HG03066 (cell line): ENCODE results near the gene PLPP3.
"Not testable (repeated sequence)": the region's sequence is repeated elsewhere in the genome, so short reads cannot be mapped to it uniquely, and the experiment has no call there.

Source experiments
- ATAC-seq: cut with Tn5 transposase; IDR thresholded peaks from one replicate; pipeline ENCODE4 v1.9.1; 2021; ENCODE audit warnings: low read depth; ENCODE audit not compliant: unreplicated experiment

Gene PLPP3

DNA sequence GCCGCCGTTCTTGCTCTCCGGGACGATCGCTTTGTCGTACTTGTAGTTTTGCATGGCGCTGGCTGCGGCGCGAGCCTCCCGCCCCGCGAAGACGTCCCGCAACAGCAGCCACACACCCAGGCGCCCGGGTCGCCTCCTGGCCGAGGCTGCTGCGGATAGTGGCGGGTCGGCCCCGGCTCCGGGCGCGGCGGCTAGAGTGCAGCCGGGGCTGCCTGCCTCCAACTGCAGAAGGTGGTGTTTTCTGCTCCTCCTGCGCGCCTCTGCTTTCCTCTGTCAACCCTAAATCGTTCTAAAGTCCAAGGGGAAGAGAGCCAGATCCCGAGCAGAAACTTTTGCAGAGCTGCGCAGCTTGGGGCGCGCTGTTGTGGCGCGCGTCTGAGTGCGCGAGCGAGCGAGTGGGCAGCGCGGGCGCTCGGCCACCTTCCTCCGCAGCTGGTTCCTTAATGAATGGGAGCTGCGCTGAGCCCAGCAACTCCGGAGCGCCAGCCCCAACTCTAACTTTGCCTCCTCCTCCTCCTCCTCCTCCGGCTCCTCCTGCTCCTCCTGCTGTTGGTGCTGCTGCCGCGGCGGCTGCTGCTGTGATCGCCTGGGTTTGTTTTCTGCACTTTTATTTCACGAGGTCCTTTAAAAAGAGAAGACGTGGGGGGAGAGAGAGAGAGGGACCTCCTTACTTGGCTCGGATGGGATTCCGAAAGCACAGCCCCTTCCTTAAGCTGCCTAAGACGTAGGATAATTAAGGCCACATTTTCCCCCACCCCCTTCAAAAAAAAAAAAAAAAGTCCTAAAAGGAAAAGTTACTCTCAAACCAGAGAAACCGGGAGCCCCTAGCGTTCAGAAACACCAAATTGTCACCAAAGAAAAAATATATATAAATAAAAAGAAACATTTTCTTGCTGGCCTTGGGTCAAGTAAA lies at the start of gene PLPP3:
Gene PLPP3 (minus strand): TSS at position 601 of the 913 bp plus-strand sequence. CDS start 547 bp downstream, at position 54.
- no peak for ATAC-seq

DNA sequence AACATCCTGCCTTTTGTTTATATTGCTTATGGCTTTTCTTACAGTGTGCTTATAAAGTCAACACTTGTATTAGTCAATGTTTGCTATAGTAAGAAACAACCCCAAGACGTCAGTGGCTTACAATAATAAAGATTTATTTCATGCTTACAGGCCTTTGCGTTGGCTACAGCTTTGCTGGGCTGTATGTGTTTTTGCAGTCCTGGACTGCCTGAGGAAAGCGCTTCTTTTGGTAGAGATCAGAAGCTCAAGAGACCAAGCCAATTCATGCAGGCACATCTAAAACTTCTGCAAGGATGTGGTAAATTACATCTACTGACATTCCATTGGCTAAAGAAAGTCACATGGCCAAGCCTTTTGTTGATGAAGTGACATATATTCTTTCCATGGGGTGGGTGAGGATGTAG lies 48.3 kb upstream of the PLPP3 start:
- no peak for ATAC-seq

DNA sequence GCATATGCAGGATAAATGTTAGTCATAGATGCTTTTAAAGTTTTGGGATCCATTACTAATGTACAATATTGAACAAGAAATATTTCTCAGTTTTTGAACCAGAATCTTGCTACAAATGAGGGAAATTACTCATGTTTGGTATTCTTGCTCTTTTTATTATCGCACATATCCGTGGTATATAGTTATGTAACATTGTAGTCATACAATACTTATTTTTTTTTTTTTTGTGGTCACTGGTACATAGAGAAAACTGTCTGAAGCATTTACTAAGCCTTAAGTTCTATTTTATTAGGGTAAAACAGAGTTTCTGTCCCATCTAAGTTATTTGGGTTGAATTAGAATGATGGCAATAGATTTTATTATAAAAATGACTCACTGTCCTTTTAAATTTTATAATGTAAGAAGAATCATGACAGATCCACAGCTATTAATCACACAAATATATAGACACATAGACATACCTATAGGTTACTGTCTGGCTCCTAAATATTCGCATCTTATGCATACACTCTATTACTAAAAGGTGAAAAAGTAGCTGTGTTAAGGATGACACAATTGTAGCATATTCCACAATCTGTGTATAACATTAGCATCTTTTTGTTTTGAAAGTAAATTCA lies 47.8 kb upstream of the PLPP3 start:
- ATAC-seq = no peak

DNA sequence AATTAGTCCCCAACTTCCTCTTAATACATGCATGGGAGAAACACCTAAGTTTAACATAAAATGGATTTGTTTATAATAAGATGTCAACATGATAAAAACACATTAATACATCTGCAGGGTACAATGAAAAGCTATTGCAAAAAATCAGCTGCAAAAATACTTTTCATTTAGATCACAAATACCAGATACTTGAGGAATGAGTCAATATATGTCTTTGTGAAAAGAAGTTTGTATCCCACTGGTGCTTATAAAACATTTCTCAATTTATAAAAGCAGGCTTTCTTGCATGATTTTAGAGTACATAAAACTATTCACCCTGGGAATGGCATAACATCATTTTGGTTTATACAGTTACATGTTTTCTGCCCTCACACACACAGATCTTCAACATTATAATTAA lies 47.2 kb upstream of the PLPP3 start:
- no peak for ATAC-seq

DNA sequence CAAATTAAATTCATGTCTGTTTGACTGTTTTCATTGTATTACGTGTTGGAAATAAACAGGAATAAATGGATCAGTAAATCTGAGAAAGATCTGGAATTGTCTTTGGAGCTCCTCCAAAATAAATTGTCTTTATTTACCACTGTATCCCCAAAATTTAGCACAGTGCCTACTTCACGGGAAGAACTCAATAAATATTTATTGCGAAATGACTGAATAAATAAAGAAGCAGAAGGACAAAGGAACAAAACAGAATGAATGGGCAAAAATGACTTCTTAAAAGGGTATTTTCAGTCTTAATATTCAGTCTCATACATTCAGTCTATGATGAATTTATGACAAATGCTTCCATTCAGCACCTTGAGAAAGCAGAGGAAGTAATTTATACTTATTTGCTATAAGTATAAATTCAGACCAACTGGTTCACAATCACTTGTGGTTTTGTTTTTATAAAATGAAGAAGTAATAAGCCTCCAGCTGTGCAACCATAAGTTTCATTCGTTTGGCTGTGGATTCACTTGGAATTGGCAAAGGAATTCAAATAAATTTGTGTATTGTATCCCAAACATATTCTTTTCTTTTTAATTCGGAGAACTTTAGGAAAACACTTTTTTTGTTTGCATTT lies 46.6 kb upstream of the PLPP3 start:
- ATAC-seq = no peak

DNA sequence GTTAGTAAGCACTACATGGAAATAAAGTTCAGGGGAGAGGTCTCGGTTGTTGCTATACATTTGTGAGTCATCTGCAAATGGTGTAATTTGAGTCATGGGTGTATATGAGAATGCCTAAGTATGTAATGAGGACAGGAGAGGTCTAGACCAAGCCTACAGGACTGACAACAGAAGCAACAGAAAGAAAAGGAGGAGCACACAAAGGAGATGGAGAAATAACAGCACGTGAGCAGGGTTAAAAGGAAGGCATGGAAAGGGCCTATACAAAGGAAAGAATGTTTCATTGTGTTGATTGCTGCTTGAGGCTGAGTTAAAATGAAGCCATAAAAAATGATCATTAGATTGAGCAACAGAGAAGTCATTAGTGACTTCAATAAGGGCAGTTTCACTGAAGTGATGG lies 37.8 kb upstream of the PLPP3 start:
- no peak for ATAC-seq

DNA sequence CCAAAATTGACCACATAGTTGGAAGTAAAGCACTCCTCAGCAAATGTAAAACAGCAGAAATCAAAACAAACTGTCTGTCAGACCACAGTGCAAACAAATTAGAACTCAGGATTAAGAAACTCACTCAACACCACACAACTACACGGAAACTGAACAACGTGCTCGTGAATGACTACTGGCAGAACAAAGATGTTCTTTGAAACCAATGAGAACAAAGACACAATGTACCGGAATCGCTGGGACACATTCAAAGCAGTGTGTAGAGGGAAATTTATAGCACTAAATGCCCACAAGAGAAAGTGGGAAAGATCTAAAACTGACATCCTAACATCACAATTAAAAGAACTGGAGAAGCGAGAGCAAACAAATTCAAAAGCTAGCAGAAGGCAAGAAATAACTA lies 31.4 kb upstream of the PLPP3 start:
- ATAC-seq = not testable (repeated sequence)

DNA sequence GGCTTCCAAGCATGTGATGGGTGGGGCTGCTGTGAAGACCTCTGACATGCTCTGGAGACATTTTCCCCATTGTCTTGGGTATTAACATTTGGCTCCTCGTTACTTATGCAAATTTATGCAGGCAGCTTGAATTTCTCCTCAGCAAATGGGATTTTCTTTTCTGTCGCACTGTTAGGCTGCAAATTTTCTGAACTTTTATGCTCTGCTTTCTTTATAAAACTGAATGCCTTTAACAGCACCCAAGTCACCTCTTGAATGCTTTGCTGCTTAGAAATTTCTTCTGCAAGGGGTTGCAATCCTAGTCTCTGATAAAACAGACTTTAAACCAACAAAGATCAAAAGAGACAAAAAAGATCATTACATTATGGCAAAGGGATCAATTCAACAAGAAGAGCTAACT lies 30.7 kb upstream of the PLPP3 start:
- not testable (repeated sequence) for ATAC-seq

DNA sequence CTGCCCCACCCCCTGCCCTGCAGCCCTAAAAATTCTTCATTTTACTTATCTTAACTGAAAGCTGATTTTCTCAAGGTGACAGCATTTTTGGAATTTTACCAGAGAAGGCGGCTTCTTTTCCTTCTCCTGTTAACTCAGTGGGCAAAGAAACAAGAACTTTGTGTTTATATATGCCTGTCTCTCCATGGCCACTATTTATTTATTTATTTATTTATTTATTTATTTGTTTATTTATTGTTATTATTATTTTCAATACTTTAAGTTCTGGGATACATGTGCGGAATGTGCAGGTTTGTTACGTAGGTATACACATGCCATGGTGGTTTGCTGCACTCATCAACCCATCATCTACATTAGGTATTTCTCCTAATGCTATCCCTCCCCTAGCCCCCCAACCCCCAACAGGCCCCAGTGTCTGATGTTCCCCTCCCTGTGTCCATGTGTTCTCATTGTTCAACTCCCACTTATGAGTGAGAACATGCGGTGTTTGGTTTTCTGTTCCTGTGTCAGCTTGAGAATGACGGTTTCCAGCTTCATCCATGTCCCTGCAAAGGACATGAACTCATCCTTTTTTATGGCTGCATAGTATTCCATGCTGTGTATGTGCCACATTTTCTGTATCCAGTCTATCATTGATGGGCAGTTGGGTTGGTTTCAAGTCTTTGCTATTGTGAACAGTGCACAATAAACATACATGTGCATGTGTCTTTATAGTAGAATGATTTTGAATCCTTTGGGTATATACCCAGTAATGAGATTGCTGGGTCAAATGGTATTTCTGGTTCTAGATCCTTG lies 16.2 kb upstream of the PLPP3 start:
- not testable (repeated sequence) for ATAC-seq

DNA sequence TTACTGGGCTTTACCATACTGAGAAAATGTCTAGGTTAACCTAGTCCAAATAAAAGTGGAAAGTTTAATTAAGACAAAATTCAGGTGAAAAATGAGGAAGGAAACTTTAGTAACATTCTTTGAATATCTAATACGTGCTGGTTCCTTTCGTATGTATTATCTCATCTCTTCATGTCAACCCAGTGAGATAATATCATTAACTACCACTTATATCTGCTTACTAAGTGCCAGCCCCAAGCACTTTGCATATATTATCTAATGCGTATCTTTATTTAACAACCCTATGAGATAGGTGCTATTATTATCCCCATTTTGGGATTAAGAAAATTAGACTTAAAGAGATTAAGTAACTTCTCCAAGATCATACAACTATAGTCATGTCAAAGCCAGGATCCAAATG lies 12.5 kb upstream of the PLPP3 start:
- no peak for ATAC-seq

DNA sequence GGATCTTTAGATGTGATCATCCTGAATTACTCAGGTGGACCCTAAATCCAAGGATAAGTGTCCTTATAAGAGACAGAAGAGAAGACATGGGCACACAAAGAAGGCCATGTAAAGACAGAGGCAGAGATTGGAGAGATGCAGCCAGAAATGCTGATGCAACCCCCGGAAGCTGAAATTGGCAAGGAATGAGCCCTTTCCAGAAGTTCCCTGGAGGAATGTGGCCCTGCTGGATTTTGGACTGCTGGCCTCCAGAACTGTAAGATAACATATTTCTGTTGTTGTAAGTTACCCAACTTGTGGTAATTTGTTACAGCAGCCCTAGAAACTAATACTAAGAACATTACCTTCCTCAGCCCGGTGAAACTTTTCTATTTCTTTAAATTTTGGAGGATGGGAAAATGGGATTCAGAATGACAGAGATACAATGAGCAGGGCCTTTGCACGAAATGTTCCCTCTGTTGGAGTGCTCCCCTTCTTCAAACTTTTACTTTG lies 11.2 kb upstream of the PLPP3 start:
- no peak for ATAC-seq

DNA sequence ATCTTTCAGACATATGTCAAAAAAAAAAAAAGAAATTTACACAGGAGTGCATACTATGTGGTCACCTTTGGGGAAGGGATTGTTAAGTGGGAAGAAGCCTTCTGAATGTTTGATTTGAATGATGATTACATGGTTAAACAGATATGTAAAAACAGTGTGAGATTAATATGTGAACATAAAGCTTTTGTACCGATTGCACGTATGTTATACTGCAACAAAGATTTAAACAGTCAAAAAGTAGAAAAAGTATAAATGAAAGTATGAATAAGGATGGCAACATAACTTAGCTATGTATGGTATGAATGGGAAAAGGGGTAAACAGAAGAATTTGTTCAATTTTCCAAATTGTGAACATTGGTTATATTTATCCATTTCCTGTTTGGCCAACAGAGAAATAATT lies 10.0 kb upstream of the PLPP3 start:
- no peak for ATAC-seq

DNA sequence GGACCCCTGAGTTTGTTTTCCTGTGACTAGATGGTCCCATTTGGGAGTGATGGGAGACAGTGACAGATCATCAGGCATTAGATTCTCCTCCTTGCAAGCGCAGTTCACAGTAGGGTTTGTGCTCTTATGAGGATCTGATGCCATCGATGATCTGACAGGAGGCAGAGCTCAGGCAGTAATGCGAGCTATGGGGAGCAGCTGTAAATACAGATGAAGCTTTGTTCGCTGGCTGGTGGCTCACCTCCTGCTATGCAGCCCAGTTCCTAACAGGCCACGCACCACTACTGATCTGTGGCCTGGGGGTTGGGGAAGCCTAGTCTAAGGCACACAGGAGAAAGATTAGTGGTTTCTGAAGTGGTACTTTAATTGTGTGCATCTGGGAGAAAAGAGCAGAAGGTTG lies 7.1 kb upstream of the PLPP3 start:
- ATAC-seq = no peak

DNA sequence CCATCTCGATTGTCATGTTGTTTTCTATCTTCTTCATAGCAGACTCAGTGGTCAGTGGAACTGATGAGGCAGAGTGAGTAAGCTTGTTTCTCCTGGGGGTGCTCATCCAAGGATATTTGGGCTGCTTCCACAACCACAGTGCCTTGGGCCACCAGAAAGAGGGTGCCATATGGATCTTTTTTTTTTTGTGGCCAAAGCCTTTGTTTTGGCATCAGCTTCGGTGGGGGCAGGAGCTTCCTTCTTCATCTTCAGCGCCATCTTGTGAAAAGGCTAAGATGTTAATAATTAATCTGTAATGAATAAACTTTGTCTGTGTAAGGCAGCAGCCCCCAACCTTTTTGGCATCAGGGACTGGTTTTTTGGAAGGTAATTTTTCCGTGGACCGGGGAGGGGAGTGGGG lies 6.6 kb upstream of the PLPP3 start:
- ATAC-seq = no peak

DNA sequence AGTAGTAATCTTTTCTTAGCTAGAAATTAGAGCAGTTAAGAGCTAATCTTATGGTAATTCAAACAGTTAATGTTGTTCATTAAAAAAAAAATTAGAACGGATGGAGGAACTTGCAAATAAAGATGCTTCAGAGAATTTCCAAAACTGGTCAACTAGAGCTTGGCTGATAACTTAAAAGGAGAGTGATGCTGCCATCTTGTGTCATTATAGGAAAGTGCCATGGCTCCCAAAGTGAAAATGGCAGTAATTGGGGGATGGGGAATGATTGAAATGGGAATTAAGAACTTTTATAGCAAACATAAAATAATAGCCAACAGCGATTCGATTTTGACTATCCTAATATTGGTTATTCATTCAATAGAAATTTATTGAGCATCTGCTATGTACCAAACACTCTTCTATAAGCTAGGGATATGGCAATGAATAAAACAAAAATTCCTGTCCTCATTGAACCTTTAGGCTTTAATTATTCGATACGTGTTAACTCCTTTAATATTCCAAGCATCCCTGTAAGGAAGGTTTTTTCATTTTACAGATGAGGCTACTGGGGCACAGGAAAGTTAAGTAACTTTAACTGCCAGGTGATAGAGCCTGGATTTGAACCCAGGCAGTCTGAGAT lies 5.7 kb upstream of the PLPP3 start:
- no peak for ATAC-seq

DNA sequence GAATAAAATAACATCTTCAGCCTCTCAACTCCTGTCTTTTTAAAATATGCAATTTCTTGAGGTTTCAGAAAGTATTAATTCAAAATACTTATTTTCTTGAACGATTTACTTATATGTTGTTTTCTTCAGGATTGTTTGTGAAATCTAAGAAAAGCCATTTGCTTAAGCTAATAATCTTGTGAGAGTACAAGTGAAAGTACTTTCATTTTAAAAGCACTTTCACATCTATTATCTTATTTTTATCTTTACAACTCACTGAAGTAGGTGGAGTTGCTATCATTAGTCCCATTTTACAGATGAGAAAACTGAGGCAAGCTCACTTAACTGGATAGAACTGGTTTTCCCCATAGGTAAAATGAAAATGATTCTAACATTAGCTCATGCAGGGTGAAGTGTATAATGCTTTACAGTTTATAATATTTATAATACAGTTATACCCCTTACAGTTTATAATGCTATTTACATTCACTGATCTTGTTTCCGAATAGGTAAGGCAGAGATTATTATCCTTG lies 4.7 kb upstream of the PLPP3 start:
- ATAC-seq = no peak

DNA sequence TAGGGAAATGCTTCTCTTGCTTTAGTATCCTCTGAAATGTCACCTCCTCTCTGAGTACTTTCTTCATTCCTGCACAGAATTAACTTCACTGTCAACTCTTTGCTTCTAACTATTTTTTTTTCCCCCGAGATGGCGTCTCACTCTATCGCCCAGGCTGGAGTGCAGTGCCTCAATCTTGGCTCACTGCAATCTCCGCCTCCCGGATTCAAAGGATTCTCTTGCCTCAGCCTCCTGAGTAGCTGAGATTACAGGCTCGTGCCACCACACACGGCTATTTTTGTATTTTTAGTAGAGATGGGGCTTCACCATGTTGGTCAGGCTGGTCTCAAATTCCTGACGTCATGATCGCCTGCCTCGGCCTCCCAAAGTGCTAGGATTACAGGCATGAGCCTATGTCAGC lies 1.4 kb upstream of the PLPP3 start:
- ATAC-seq = no peak

DNA sequence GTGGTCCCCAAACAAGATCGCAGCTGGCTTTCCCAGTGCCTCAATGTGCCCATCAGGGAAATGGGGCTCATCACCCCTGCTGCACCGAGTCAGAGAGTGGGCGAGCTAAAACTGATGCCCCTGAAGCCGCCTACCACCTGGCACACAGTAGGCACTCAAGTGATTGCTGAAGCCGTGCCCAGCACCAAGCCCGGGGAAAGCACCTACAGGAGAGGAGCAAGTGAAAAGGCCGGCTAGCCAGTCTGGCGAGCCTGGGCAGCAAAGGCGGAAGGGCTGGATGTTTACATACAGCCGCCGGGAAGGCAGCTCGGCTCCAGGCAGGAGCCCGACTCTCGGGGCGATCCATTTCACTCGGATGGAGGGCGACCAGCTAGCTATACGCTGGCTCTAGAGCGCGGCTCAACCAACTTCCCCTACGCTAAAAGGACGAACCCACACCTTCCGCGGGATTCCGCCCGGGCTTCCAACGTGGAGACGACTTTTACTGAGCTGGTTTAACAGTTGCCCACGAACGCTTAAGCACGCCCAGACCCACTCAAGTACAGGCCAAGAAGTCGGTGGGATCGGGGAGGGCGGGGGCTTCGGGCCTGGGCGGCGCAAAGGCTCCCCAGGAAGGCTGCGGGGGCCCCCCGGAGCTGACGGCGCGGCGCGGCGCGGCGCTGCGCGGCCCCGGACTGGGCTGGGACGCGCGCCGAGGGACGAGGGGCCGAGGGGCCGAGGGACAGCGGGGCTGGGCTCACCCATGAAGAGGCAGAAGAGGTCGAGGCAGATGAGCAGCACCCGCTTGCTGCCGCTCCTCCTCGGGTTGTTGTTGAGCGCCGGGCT lies 1.0 kb downstream of the PLPP3 start:
- ATAC-seq = no peak
